Neural crest cell (in vitro differentiated cells): ENCODE data around the gene SLC49A3. TPM values are rescaled to one million over a fixed set of nuclear protein-coding genes. Genes with fewer than 3 reads are reported as not detected.
A peak's percentile ranks its signal among the peaks of the same experiment; 100 is the strongest.

ENCODE experiments used
- DNase-seq: peaks from one replicate; pipeline ENCODE4 v3.0.0; 2021; ENCODE audit warnings: low read depth, mixed read lengths, low spot score
- H3K27ac Mint-ChIP-seq: one replicate; pipeline ENCODE4 v1.8.0; 2021; ENCODE audit warnings: mild to moderate bottlenecking, mixed read lengths; ENCODE audit not compliant: unreplicated experiment
- H3K27me3 Mint-ChIP-seq: 2 replicates; pipeline ENCODE4 v1.8.0; 2021; ENCODE audit warnings: low read depth, mild to moderate bottlenecking, mixed read lengths
- H3K36me3 Mint-ChIP-seq: 2 replicates; pipeline ENCODE4 v1.8.0; 2021; ENCODE audit warnings: low read depth, mild to moderate bottlenecking, mixed read lengths
- H3K4me1 Mint-ChIP-seq: 2 replicates; pipeline ENCODE4 v1.8.0; 2021; ENCODE audit warnings: mixed read lengths
- H3K4me3 Mint-ChIP-seq: one replicate; pipeline ENCODE4 v1.8.0; 2021; ENCODE audit warnings: mild to moderate bottlenecking, mixed read lengths
- H3K9me3 Mint-ChIP-seq: 2 replicates; pipeline ENCODE4 v1.8.0; 2021; ENCODE audit warnings: mixed read lengths
- total RNA-seq: library from RNA; stranded (reverse); gene quantifications from 2 replicates; pipeline ENCODE4 v1.2.1, GENCODE V29; 2021
- TF ChIP-seq, protein P1 (sequence below): fragments of 200-600 bp; sonication (generic); conservative IDR thresholded peaks from 2 replicates; pipeline ENCODE4 v1.5.0; 2021; ENCODE audit warnings: antibody characterized with exemption, mild to moderate bottlenecking

Gene SLC49A3
- total RNA-seq, 1 donor from 2014 or later, result 0.91 TPM

DNA sequence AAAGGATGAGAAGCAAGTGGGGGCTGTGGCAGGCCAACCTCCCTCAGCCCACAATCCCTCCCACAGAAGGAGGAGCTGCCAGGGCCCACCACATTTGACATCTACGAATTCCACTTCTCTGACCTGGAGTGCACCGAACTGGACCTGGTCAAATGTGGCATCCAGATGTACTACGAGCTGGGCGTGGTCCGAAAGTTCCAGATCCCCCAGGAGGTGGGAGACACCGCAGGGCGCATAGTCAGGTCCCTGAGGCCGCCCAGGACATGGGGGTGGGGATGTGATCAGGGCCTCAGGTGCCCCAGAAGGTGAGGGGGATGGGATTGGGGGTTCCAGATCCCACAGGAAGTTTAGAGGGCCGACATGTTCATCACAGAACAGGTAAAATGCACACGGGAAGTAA, 28.6 kb downstream of the SLC49A3 start:
- no peak overlapping the region for H3K27ac Mint-ChIP-seq
- DNase-seq, result no peak
- peaks cover 8% of the 10 kb centered on the region for H3K36me3 Mint-ChIP-seq
- H3K27me3 Mint-ChIP-seq, result no peaks in the 10 kb centered on the region
- H3K4me3 Mint-ChIP-seq, result no peak overlapping the region
- TF ChIP-seq, protein P1, sequence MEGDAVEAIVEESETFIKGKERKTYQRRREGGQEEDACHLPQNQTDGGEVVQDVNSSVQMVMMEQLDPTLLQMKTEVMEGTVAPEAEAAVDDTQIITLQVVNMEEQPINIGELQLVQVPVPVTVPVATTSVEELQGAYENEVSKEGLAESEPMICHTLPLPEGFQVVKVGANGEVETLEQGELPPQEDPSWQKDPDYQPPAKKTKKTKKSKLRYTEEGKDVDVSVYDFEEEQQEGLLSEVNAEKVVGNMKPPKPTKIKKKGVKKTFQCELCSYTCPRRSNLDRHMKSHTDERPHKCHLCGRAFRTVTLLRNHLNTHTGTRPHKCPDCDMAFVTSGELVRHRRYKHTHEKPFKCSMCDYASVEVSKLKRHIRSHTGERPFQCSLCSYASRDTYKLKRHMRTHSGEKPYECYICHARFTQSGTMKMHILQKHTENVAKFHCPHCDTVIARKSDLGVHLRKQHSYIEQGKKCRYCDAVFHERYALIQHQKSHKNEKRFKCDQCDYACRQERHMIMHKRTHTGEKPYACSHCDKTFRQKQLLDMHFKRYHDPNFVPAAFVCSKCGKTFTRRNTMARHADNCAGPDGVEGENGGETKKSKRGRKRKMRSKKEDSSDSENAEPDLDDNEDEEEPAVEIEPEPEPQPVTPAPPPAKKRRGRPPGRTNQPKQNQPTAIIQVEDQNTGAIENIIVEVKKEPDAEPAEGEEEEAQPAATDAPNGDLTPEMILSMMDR, result no peak
- H3K4me1 Mint-ChIP-seq, result peaks cover 3% of the 10 kb centered on the region
- H3K9me3 Mint-ChIP-seq, result peaks cover 12% of the 10 kb centered on the region

DNA sequence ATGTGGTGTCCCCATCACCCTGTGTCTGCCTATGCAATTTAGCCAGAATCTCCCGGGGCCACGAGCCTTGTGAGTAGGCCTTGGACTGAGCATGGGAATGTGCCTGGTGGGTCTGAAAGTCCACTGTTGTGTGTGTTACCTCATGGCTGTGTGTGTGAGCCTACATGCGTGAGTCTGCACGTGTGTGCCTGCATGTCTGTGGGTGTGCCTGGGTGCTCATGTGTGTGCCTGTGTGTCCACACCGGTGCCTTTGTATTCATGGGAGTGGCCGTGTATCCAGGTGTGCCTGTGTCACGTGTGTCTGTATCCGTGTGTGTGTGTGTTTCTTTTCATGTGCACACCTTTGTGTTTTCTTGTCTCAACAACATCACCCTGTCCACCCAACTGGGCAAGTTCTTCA, 29.1 kb downstream of the SLC49A3 start:
- no peak for DNase-seq
- Mint-ChIP-seq H3K9me3 (peaks cover 12% of the 10 kb centered on the region), H3K36me3 (peaks cover 8% of the 10 kb centered on the region), H3K4me3 (peak overlapping the region; percentile 23), H3K27ac (no peak overlapping the region), H3K27me3 (no peaks in the 10 kb centered on the region), H3K4me1 (peaks cover 3% of the 10 kb centered on the region)
- TF ChIP-seq, protein P1, result no peak

DNA sequence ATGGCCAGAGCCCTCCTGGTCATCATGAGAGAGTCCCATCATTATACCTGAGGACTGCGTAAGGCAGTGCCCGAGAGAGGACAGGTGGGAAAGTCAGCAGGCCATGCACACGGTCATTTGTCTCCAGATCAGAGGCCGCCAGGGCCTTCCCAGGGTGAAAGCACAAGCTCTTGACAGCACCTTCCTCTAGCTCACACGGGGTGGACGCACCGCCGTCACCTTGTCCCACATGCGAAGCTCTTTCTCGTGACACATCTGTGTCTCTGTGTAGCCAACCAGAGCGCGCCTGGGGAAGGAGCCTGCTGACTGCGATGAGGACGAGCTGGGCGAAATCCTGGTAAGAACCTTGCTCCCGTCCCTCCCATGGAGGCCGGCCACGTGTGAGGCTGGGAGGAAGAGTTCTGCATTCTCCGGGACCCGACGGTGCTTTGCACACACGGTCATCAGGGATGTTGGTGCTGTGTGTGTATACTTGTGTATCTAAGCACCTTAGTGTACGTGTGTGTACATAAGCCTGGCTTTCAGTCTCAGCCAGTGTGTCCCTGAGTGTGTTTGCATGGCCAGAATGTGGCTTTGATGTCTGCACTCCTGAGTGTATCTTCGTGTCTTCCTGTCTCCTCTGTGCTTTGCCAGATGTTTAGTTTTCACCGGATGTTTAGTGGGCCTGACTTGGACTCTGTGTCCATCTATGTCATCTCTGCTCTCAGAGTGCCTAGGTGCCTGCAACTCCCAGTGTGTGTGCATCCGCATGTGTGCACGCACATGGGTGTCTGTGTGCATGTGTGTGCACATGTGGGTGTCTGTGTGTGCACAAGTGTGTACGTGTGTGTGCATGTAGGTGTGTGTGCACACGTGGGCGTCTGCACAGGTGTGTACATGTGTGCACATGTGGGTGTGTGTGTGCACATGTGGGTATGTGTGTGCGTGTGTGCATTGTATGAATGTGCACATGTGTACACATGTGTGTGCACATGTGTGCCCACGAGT, 30.0 kb downstream of the SLC49A3 start:
- Mint-ChIP-seq H3K27ac (no peak overlapping the region), H3K36me3 (peaks cover 8% of the 10 kb centered on the region), H3K4me3 (no peak overlapping the region), H3K27me3 (no peaks in the 10 kb centered on the region), H3K4me1 (peaks cover 3% of the 10 kb centered on the region), H3K9me3 (peaks cover 12% of the 10 kb centered on the region)
- TF ChIP-seq, protein P1, result no peak
- no peak for DNase-seq

DNA sequence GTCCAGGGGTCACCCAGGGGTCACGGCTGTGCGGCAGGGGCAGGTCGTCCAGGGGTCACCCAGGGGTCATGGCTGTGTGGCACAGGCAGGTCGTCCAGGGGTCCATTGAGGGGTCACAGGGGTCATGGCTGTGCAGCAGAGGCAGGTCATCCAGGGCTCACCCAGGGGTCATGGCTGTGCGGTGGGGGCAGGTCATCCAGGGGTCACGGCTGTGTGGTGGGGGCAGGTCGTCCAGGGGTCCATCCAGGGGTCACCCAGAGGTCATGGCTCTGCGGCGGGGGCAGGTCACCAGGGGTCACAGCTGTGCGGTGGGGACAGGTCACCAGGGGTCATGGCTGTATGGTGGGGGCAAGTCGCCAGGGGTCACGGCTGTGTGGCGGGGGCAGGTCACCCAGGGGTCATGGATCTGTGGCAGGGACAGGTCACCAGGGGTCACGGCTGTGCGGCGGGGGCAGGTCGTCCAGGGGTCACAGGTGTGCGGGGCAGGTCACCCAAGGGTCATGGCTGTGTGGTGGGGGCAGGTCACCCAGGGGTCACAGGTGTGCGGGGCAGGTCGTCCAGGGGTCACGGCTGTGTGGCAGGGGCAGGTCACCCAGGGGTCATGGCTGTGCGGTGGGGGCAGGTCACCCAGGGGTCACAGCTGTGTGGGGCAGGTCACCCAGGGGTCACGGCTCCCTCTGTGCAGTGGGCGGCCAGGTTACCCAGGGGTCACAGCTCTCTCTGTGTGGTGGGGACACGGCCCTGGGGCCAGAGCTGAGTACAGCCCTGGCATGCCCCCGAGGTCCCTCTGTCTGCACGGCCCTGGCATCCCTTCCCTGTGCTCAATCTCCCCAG, 30.9 kb downstream of the SLC49A3 start:
- TF ChIP-seq, protein P1, result no peak
- peaks cover 8% of the 10 kb centered on the region for H3K36me3 Mint-ChIP-seq
- no peak overlapping the region for H3K27ac Mint-ChIP-seq
- peaks cover 3% of the 10 kb centered on the region for H3K4me1 Mint-ChIP-seq
- no peaks in the 10 kb centered on the region for H3K27me3 Mint-ChIP-seq
- no peak for DNase-seq
- H3K4me3 Mint-ChIP-seq, result no peak overlapping the region
- H3K9me3 Mint-ChIP-seq, result peaks cover 12% of the 10 kb centered on the region

DNA sequence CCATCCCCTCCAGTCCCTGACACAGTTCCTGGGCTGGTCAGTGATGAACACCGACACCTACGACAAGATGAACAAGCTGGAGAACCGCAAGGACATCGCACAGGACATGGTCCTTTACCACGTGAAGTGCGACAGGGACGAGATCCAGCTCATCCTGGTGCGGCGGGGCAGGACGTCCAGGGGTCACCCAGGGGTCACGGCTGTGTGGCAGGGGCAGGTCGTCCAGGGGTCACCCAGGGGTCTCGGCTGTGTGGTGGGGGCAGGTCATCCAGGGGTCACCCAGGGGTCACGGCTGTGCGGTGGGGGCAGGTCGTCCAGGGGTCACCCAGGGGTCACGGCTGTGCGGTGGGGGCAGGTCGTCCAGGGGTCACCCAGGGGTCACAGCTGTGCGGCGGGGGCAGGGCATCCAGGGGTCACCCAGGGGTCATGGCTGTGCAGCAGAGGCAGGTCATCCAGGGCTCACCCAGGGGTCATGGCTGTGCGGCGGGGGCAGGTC, 31.6 kb downstream of the SLC49A3 start:
- Mint-ChIP-seq H3K4me1 (peaks cover 3% of the 10 kb centered on the region), H3K4me3 (no peak overlapping the region), H3K27ac (no peak overlapping the region), H3K36me3 (peaks cover 8% of the 10 kb centered on the region), H3K9me3 (peaks cover 12% of the 10 kb centered on the region), H3K27me3 (no peaks in the 10 kb centered on the region)
- no peak for DNase-seq
- TF ChIP-seq, protein P1, result no peak
